Measurements from ENCODE around the gene SNCAIP. TPM values are rescaled to one million over a fixed set of nuclear protein-coding genes. Genes with fewer than 3 reads are reported as not detected.

SNCAIP gene
- total RNA-seq, 1 donor from 2014 or later, result 6.7 TPM

- H3K27ac Mint-ChIP-seq (ENCODE audit: unreplicated experiment), result no peak overlapping the region
- peaks cover 10% of the 10 kb centered on the region for H3K36me3 Mint-ChIP-seq (ENCODE audit: unreplicated experiment)
- no peak for TF ChIP-seq CTCF (IDR thresholded peaks at IDR 0.05; ENCODE audit: partially characterized antibody, unreplicated experiment)
- H3K4me3 Mint-ChIP-seq (ENCODE audit: unreplicated experiment), result no peak overlapping the region
- no peaks in the 10 kb centered on the region for H3K27me3 Mint-ChIP-seq (ENCODE audit: unreplicated experiment)
- peaks cover 1% of the 10 kb centered on the region for H3K9me3 Mint-ChIP-seq (ENCODE audit: unreplicated experiment)
- no peaks in the 10 kb centered on the region for H3K4me1 Mint-ChIP-seq (ENCODE audit: low read depth, unreplicated experiment)
- no peak for DNase-seq
Measured at GRCh38 chr5:122463221-122463620, 151.2 kb downstream of the SNCAIP start.

- no peak overlapping the region for H3K4me3 Mint-ChIP-seq (ENCODE audit: unreplicated experiment)
- H3K27me3 Mint-ChIP-seq (ENCODE audit: unreplicated experiment), result no peaks in the 10 kb centered on the region
- no peak for TF ChIP-seq CTCF (IDR thresholded peaks at IDR 0.05; ENCODE audit: partially characterized antibody, unreplicated experiment)
- peaks cover 1% of the 10 kb centered on the region for H3K9me3 Mint-ChIP-seq (ENCODE audit: unreplicated experiment)
- peaks cover 10% of the 10 kb centered on the region for H3K36me3 Mint-ChIP-seq (ENCODE audit: unreplicated experiment)
- H3K4me1 Mint-ChIP-seq (ENCODE audit: low read depth, unreplicated experiment), result no peaks in the 10 kb centered on the region
- DNase-seq, result no peak
- H3K27ac Mint-ChIP-seq (ENCODE audit: unreplicated experiment), result no peak overlapping the region
Measured at GRCh38 chr5:122464191-122464590, 152.2 kb downstream of the SNCAIP start.

GRCh38 chr5:122465031-122465577 lies 153.1 kb downstream of the SNCAIP start:
- no peaks in the 10 kb centered on the region for H3K4me1 Mint-ChIP-seq (ENCODE audit: low read depth, unreplicated experiment)
- DNase-seq, result no peak
- H3K27ac Mint-ChIP-seq (ENCODE audit: unreplicated experiment), result no peak overlapping the region
- TF ChIP-seq CTCF (IDR thresholded peaks at IDR 0.05; ENCODE audit: partially characterized antibody, unreplicated experiment), result no peak
- H3K36me3 Mint-ChIP-seq (ENCODE audit: unreplicated experiment), result peaks cover 10% of the 10 kb centered on the region
- no peaks in the 10 kb centered on the region for H3K9me3 Mint-ChIP-seq (ENCODE audit: unreplicated experiment)
- H3K4me3 Mint-ChIP-seq (ENCODE audit: unreplicated experiment), result no peak overlapping the region
- H3K27me3 Mint-ChIP-seq (ENCODE audit: unreplicated experiment), result no peaks in the 10 kb centered on the region

GRCh38 chr5:122465994-122466393 lies 154.0 kb downstream of the SNCAIP start:
- no peak overlapping the region for H3K4me3 Mint-ChIP-seq (ENCODE audit: unreplicated experiment)
- H3K27ac Mint-ChIP-seq (ENCODE audit: unreplicated experiment), result no peak overlapping the region

More at GRCh38 chr5:122465994-122466393, 154.0 kb downstream of the SNCAIP start:
- H3K9me3 Mint-ChIP-seq (ENCODE audit: unreplicated experiment), result no peaks in the 10 kb centered on the region
- no peak for DNase-seq
- H3K27me3 Mint-ChIP-seq (ENCODE audit: unreplicated experiment), result no peaks in the 10 kb centered on the region
- peaks cover 4% of the 10 kb centered on the region for H3K36me3 Mint-ChIP-seq (ENCODE audit: unreplicated experiment)
- no peaks in the 10 kb centered on the region for H3K4me1 Mint-ChIP-seq (ENCODE audit: low read depth, unreplicated experiment)
- TF ChIP-seq CTCF (IDR thresholded peaks at IDR 0.05; ENCODE audit: partially characterized antibody, unreplicated experiment), result no peak

Measured in glutamatergic neuron (in vitro differentiated cells).